ENCODE measurements around the gene NANOGP8.

The NANOGP8 gene

GRCh38 chr15:35058534-35059054 is 26.5 kb downstream of the NANOGP8 start:
- no peak for DNase-seq

GRCh38 chr15:35055416-35056105 is 29.5 kb downstream of the NANOGP8 start:
- DNase-seq, result no peak

GRCh38 chr15:35054380-35054779 is 30.7 kb downstream of the NANOGP8 start:
- DNase-seq, result peak; percentile 1

GRCh38 chr15:35047996-35048395 is 37.1 kb downstream of the NANOGP8 start:
- no peak for DNase-seq

GRCh38 chr15:35047528-35047927 is 37.6 kb downstream of the NANOGP8 start:
- DNase-seq, result no peak

- no peak for DNase-seq
These were observed 41.6 kb downstream of the NANOGP8 start for GRCh38 chr15:35043373-35044095.

GRCh38 chr15:35040339-35041255 is 44.5 kb downstream of the NANOGP8 start:
- no peak for DNase-seq

- DNase-seq, result peak; percentile 24
These were observed 46.3 kb downstream of the NANOGP8 start for GRCh38 chr15:35038626-35039451.

Measured in NCI-H226 (cell line).